Measurements from ENCODE around the gene USP6.

DNA sequence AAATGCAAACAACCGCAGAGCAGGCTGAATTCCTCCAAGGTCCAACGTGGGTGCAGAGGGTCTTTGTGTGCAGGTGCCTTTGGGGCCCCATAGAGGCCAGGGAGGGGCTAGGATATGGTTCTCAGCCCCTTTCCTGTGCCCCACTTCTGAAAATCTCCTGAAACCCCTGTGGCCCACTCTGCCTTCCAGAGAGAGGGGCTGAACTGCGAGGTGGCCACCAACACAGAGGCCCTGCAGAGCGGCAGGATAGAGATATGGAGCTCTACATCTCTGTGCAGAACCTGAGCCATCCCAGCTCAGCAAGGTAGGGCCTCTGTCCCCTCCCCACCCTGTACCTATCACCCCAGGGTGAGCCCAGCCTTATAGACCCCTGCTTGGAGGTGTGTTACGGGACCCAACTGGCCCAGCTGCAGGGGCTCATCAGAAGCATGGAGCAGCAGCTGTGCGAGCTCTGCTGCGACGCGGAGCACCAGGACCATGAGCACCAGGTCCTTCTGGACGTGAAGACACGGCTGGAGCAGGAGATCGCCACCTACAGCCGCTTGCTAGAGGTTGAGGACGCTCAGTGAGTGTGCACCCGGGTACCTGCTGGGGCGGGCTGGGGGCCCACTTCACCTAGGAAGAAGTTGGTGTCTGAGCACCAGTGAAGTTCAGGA lies 5.5 kb downstream of the USP6 start:
- TF ChIP-seq, protein P1, sequence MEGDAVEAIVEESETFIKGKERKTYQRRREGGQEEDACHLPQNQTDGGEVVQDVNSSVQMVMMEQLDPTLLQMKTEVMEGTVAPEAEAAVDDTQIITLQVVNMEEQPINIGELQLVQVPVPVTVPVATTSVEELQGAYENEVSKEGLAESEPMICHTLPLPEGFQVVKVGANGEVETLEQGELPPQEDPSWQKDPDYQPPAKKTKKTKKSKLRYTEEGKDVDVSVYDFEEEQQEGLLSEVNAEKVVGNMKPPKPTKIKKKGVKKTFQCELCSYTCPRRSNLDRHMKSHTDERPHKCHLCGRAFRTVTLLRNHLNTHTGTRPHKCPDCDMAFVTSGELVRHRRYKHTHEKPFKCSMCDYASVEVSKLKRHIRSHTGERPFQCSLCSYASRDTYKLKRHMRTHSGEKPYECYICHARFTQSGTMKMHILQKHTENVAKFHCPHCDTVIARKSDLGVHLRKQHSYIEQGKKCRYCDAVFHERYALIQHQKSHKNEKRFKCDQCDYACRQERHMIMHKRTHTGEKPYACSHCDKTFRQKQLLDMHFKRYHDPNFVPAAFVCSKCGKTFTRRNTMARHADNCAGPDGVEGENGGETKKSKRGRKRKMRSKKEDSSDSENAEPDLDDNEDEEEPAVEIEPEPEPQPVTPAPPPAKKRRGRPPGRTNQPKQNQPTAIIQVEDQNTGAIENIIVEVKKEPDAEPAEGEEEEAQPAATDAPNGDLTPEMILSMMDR (IDR thresholded peaks at IDR 0.05; ENCODE audit: low read length): no peak
- TF ChIP-seq EZH2 (optimal IDR thresholded peaks at IDR 0.05; ENCODE audit: low read depth, low read length): no peak
- TF ChIP-seq EZH2phosphoT487 (IDR thresholded peaks at IDR 0.05; ENCODE audit: low read length): no peak

Measured in MM.1S (cell line).